IPS-11a (cell line): ENCODE data around the gene GTF3C4.
"Not testable (repeated sequence)": the region's sequence is repeated elsewhere in the genome, so short reads cannot be mapped to it uniquely, and the experiment has no call there.

ENCODE experiments used
- H3K4me3 ChIP-seq: one replicate; pipeline ENCODE4 v1.5.1; 2013; ENCODE audit warnings: low read depth, low read length, control low read depth

The GTF3C4 gene

GRCh38 chr9:132698989-132699388 lies 28.7 kb downstream of the GTF3C4 start:
- H3K4me3 ChIP-seq, result no peak overlapping the region

DNA sequence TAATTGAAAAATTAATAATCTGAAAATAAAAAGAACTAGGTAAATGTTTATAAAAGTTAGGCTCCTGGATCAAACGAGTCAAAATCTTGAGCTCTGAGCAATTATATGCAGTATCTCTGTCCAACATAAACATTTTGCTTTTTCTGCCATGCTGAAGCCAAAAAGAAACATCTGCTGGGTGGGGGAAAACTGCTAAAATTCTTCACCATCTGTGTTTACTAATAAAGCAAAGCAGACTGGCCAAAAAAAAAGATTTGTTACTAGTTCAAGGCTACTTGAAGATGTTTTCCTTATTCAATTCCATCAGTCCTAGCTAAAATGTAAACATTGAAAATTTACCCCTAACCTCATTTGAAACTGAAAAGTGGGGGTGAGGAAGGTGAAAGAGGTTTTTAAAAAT lies 29.7 kb downstream of the GTF3C4 start:
- no peak overlapping the region for H3K4me3 ChIP-seq

DNA sequence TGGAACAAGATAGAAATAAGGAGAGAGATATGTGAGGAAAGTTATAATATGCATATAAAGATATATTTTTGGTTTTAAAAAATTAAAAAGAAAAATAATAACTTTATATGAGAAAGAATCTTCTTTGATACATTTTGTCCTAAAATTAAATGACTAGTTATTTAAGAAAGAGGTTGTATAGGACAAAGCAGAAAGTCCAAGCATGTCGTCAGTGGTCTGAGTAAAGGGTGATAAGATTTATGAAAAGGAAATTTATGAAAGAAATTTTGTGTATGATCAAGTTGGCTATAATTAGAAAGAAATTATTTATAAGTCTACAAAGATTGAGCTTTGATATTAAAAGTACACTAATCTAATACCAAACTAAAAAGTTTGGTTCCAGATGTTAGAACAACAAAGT lies 32.0 kb downstream of the GTF3C4 start:
- H3K4me3 ChIP-seq, result no peak overlapping the region

- no peak overlapping the region for H3K4me3 ChIP-seq
These were observed 33.1 kb downstream of the GTF3C4 start for GRCh38 chr9:132703336-132703735.

- H3K4me3 ChIP-seq, result no peak overlapping the region
These were observed 38.0 kb downstream of the GTF3C4 start for GRCh38 chr9:132708239-132708638.

DNA sequence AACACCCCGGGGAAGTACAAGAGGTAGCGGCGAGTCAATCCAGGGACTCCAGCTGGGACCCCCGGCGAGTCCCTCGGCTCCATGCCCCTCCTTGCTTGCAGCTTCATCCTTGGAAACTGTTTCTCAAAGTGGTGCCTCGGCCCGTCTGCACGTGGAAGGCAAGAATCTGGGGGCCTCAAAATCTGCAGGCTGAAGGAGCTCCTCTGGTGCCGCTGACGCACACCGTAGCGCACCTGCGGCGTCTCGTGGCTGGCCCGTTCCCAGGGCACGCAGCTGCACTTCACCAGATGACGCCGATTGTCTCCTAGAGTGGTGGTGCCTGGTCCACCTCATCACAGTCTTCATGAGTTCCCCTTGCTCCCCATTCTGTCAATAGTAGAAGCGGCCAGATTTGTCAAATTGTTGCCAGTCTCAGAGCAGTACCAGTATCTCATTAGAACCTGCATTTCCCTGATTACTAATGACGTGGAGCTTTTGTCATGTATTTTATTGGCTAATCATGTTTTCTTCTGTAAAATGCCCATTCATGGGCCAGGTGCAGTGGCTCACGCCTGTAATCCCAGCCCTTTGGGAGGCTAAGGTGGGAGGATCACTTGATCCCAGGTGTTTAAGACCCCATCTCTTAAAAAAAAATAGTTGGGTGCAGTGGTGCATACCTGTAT lies 38.6 kb downstream of the GTF3C4 start:
- H3K4me3 ChIP-seq, result no peak overlapping the region

GRCh38 chr9:132710333-132710732 lies 40.1 kb downstream of the GTF3C4 start:
- H3K4me3 ChIP-seq, result no peak overlapping the region

GRCh38 chr9:132711152-132711551 lies 40.9 kb downstream of the GTF3C4 start:
- not testable (repeated sequence) for H3K4me3 ChIP-seq

DNA sequence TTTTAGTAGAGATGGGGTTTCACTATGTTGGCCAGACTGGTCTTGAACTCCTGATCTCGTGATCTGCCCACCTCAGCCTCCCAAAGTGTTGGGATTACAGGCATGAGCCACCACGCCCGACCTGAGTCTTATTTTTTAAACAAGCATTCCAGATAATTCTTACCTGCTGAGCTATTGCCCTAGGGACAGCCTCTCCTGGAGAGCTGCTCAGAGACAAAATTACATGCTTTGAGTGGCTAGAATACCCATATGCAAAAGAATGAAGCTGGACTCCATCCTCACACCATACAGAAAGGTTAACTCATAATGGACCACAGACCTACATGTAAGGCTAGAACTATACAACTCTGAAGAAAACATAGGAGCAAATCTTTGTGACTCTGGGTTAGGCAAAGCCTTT lies 41.6 kb downstream of the GTF3C4 start:
- no peak overlapping the region for H3K4me3 ChIP-seq

DNA sequence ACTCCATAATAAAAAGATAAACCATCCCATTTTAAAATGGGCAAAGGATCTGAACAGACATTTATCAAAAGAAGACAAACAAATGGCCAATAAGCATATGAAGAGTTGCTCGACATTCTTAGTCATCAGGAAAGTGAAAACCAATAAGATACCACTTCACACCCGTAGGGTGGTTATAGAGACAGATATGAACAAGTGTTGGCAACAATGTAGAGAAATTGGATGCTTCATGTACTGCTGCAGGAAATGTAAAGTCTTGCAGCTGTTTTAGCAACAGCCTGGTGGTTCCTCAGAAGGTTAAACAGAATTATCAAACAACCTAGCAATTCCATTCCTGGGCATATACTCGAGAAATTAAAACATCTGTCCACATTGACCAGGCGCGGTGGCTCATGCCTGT lies 42.5 kb downstream of the GTF3C4 start:
- H3K4me3 ChIP-seq, result no peak overlapping the region

DNA sequence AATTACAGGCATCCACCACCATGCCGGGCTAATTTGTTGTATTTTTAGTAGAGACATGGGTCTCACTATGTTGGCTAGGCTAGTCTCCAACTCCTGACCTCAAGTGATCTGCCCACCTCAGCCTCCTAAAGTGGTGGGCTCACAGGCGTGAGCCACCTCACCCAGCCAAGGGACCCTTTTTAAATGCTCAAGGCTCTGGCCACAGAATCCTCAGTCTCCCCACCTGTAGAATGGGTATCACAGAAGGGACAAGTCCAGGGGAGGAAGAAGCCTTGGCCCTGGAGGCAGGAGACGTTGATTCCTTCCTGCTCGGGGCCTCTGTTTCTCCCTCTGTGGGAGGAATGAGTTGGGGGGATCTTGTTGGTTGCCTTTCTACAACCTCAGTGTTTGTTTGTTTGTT lies 45.7 kb downstream of the GTF3C4 start:
- no peak overlapping the region for H3K4me3 ChIP-seq

GRCh38 chr9:132717326-132717945 lies 47.2 kb downstream of the GTF3C4 start:
- H3K4me3 ChIP-seq, result no peak overlapping the region

DNA sequence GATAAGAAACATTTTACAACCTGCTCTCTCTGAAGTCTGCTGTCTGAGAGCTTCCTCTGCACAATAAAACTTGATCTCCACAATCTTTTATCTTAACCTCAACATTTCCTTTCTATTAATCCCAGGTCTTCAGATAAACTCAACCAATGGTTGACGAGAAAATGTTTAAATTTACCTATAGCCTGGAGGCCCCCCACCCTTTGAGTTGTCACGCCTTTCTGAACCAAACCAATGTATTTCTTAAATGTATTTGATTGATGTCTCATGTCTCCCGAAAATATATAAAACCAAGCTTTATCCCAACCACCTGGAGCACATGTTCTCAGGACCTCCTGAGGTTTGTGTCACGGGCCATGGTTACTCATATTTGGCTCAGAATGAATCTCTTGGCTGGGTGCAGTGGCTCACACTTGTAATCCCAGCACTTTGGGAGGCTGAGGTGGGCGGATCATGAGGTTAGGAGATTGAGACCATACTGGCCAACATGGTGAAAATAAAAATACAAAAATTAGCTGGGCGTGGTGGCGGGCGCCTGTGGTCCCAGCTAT lies 48.2 kb downstream of the GTF3C4 start:
- not testable (repeated sequence) for H3K4me3 ChIP-seq

DNA sequence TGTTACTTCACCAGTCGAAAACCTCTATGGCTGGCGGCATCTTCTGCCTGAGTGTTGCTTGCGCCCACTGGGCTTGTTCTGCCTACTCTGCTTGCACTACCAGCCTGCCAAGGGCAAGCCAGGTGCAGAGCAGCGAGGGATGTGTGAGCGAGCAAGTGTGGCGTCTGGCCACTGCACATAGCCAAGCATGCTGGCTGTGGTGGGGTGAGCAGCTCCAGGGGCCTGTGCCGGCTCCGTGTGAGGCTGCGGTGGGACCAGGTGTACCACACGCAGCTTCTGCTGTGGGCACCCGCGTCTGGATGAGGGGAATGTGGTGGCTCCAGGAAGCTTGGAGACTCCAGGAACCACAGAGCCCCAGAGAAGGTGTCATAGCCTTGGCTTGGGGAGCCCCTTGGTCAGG lies 51.4 kb downstream of the GTF3C4 start:
- H3K4me3 ChIP-seq, result no peak overlapping the region

- no peak overlapping the region for H3K4me3 ChIP-seq
These were observed 52.4 kb downstream of the GTF3C4 start for GRCh38 chr9:132722564-132723065.

GRCh38 chr9:132723809-132724208 lies 53.5 kb downstream of the GTF3C4 start:
- H3K4me3 ChIP-seq, result no peak overlapping the region

DNA sequence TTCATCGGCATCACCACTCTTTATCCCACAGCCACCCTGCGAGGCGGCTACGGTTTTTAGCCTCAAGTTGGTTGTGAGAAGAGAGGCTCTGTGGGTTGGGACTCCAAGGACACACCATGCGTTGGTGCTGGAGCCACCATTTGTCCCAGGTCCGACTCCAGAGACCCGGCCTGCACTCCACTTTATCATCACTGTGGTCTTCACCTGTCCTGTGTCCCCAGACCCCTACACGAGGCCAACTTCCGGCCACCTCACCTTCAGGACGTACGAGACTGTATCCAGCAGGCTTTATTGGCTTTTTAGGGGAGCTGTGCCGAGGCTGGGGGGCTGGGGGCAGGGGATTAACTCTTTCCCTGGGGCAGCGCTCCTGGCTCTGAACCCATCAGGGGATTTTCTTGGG lies 55.0 kb downstream of the GTF3C4 start:
- H3K4me3 ChIP-seq, result no peak overlapping the region

GRCh38 chr9:132726576-132727130 lies 56.4 kb downstream of the GTF3C4 start:
- no peak overlapping the region for H3K4me3 ChIP-seq

GRCh38 chr9:132728071-132728470 lies 57.8 kb downstream of the GTF3C4 start:
- no peak overlapping the region for H3K4me3 ChIP-seq

- H3K4me3 ChIP-seq, result no peak overlapping the region
These were observed 58.2 kb downstream of the GTF3C4 start for GRCh38 chr9:132728497-132728896.

GRCh38 chr9:132729235-132729890 lies 59.1 kb downstream of the GTF3C4 start:
- H3K4me3 ChIP-seq, result no peak overlapping the region
